K562 (cell line): Measurements from ENCODE around the gene NPHP3. TPM values are rescaled to one million over a fixed set of nuclear protein-coding genes. Genes with fewer than 3 reads are reported as not detected.

Experiments
- ATF3 ChIP-seq, 2 experiments: fragments of 450-650 bp in 1 of 2; sonication (generic) in 1 of 2; formaldehyde crosslinking in 1 of 2; IDR thresholded peaks in 1 of 2; conservative IDR thresholded peaks in 1 of 2; 2 replicates each; pipeline versions ENCODE4 v1.6.1 to v1.8.1; 2016 to 2023; ENCODE audit warnings: mild to moderate bottlenecking in 2 of 2, moderate library complexity in 2 of 2, inconsistent platforms in 1 of 2, missing genetic modification reagents in 1 of 2
- CTCF ChIP-seq, 3 experiments: IDR thresholded peaks in 2 of 3; conservative IDR thresholded peaks in 1 of 3; 2 replicates each; pipeline ENCODE4 v1.5.1; 2011 to 2012; ENCODE audit warnings: low read length in 3 of 3, mild to moderate bottlenecking in 3 of 3, control low read depth in 2 of 3, improper control_type of control experiment in 1 of 3, inconsistent platforms in 1 of 3, low read depth in 1 of 3, mixed read lengths in 1 of 3, moderate library complexity in 1 of 3; ENCODE audit not compliant: insufficient read depth in 2 of 3
- E2F3 ChIP-seq: fragments of 250-450 bp; sonication (Bioruptor Pico); IDR thresholded peaks from 2 replicates; pipeline ENCODE4 v1.4.0; 2020; ENCODE audit warnings: mild to moderate bottlenecking
- ELK1 ChIP-seq: sonication (generic); formaldehyde crosslinking; IDR thresholded peaks from 2 replicates; pipeline ENCODE4 v1.8.1; 2022; ENCODE audit warnings: missing genetic modification reagents
- FOXM1 ChIP-seq, 2 experiments: fragments of 450-650 bp in 1 of 2; sonication (generic) in 1 of 2; formaldehyde crosslinking in 1 of 2; IDR thresholded peaks; 2 replicates each; pipeline versions ENCODE4 v1.6.1 to v1.9.0; 2017 to 2022; ENCODE audit warnings: low read depth in 2 of 2, mild to moderate bottlenecking in 2 of 2, missing genetic modification reagents in 1 of 2, moderate library complexity in 1 of 2
- GATAD2A ChIP-seq: fragments of 450-650 bp; IDR thresholded peaks from 2 replicates; pipeline ENCODE4 v1.6.1; 2017
- GTF2A2 ChIP-seq: IDR thresholded peaks from 2 replicates; pipeline ENCODE4 v1.6.1; 2016; ENCODE audit warnings: mild to moderate bottlenecking, missing genetic modification characterization, missing compliant biosample characterization
- HDGF ChIP-seq: fragments of 450-650 bp; IDR thresholded peaks from 2 replicates; pipeline ENCODE4 v1.6.1; 2016
- JUNB ChIP-seq: fragments of 450-650 bp; formaldehyde crosslinking; conservative IDR thresholded peaks from 2 replicates; pipeline ENCODE4 v1.4.0; 2020; ENCODE audit warnings: mild to moderate bottlenecking
- KDM4B ChIP-seq, 2 experiments: fragments of 450-650 bp in 1 of 2; sonication (generic) in 1 of 2; IDR thresholded peaks; 2 replicates each; pipeline ENCODE4 v1.6.1; 2016 to 2017; ENCODE audit warnings: borderline replicate concordance in 2 of 2, antibody characterized with exemption in 1 of 2, low read depth in 1 of 2, mild to moderate bottlenecking in 1 of 2
- SMARCA4 ChIP-seq: fragments of 450-650 bp; IDR thresholded peaks from 2 replicates; pipeline ENCODE4 v1.6.1; 2016
- TARDBP ChIP-seq: fragments of 450-650 bp; IDR thresholded peaks from 2 replicates; pipeline ENCODE4 v1.6.1; 2016
- WHSC1 ChIP-seq: IDR thresholded peaks from one replicate; pipeline ENCODE4 v1.6.1; 2012; ENCODE audit warnings: low read length, control low read depth, inconsistent platforms
- ZMIZ1 ChIP-seq, 2 experiments: fragments of 150-350 bp in 1 of 2; IDR thresholded peaks; 2 replicates each; pipeline ENCODE4 v1.6.1; 2012 to 2016; ENCODE audit warnings: low read depth in 2 of 2, low read length in 2 of 2, mild to moderate bottlenecking in 1 of 2, moderate library complexity in 1 of 2
- ZNF175 ChIP-seq: fragments of 200-800 bp; sonication (Bioruptor generic); IDR thresholded peaks from 2 replicates; pipeline ENCODE4 v1.6.1; 2016; ENCODE audit warnings: low read depth, mild to moderate bottlenecking, missing genetic modification characterization, missing compliant biosample characterization
- ZNF347 ChIP-seq: fragments of 450-650 bp; formaldehyde crosslinking; IDR thresholded peaks from 2 replicates; pipeline ENCODE4 v1.4.0; 2020; ENCODE audit warnings: low read depth, mild to moderate bottlenecking, moderate library complexity
- ZNF639 ChIP-seq, 2 experiments: fragments of 200-800 bp in 1 of 2; sonication (Bioruptor generic) in 1 of 2; sonication (generic) in 1 of 2; formaldehyde crosslinking in 1 of 2; IDR thresholded peaks in 1 of 2; conservative IDR thresholded peaks in 1 of 2; 2 replicates each; pipeline versions ENCODE4 v1.5.0 to v1.6.1; 2016 to 2020; ENCODE audit warnings: missing compliant biosample characterization in 1 of 2, missing genetic modification characterization in 1 of 2, missing genetic modification reagents in 1 of 2
- polyA plus RNA-seq, 8 experiments: library from polyadenylated mRNA; depleted of rRNA in 4 of 8; stranded (reverse) in 5 of 8; unstranded in 3 of 8; fragments of >200 nt; fragmentation: Nextera tagmentation in 2 of 8; fragmentation: Illumina TruSeq in 1 of 8; extraction: Ambion mirVana in 2 of 8; extraction: Trizol in 1 of 8; gene quantifications; 2 replicates each; pipeline versions ENCODE4 v1.2.1 to v1.2.3, GENCODE V29; 2011 to 2014; ENCODE audit warnings: inconsistent platforms in 1 of 8, missing spikeins in 1 of 8
- total RNA-seq, 7 experiments: library from RNA; depleted of rRNA in 6 of 7; stranded (reverse); fragments of >200 nt in 6 of 7; fragmentation: Illumina TruSeq in 2 of 7; extraction: Trizol in 2 of 7; gene quantifications; 2 replicates each; pipeline versions ENCODE4 v1.2.1 to v1.2.3, GENCODE V29; 2011 to 2021; ENCODE audit warnings: low replicate concordance in 1 of 7

NPHP3 gene
- total and polyA plus RNA-seq, 9 of the 15 experiments (the other 6 are each of a cell fraction or from before 2014, with no cell fraction given), result 0.62 to 13.2 (median 5.8) TPM

GRCh38 chr3:132660052-132660810, 62.0 kb downstream of the NPHP3 start, which contains the start of gene UBA5 (continued):
- TF ChIP-seq ZNF175, result no peak; the same call in 1 of the 2 replicates
- TF ChIP-seq E2F3 (CRISPR knock-in tag), result 0 out of 2 replicates have a peak, but pooled peaks have one; percentile 36
- TF ChIP-seq CTCF (IDR thresholded peaks at IDR 0.05 in 2 of 3, conservative IDR thresholded peaks at IDR 0.05 in 1 of 3; ENCODE audit: insufficient read depth in 2 of 3, low read depth in 1 of 3, low read length in 3 of 3), result no peak
- TF ChIP-seq ZMIZ1 (IDR thresholded peaks at IDR 0.05; ENCODE audit: low read depth in 2 of 2, low read length in 2 of 2), result no peak
- no peak for TF ChIP-seq GATAD2A
- TF ChIP-seq GTF2A2 (tag), result 0 out of 2 replicates have a peak, but pooled peaks have one; percentile 20
- no peak for TF ChIP-seq ZNF347 (CRISPR knock-in tag)
- TF ChIP-seq TARDBP, result no peak
- no peak for TF ChIP-seq ELK1 (CRISPR knock-in tag)
- no peak for TF ChIP-seq JUNB (CRISPR knock-in tag)
- no peak for TF ChIP-seq WHSC1
- TF ChIP-seq SMARCA4, result no peak
- no peak for TF ChIP-seq KDM4B (IDR thresholded peaks at IDR 0.05; ENCODE audit: borderline replicate concordance in 2 of 2, low read depth in 1 of 2)
- TF ChIP-seq HDGF, result no peak
- no peak for TF ChIP-seq ZNF639 (CRISPR knock-in tag; conservative IDR thresholded peaks at IDR 0.05 in 1 of 2, IDR thresholded peaks at IDR 0.05 in 1 of 2)
- no peak for TF ChIP-seq ATF3 (IDR thresholded peaks at IDR 0.05)
- TF ChIP-seq ATF3 (CRISPR knock-in tag; conservative IDR thresholded peaks at IDR 0.05), result no peak
- TF ChIP-seq FOXM1 (IDR thresholded peaks at IDR 0.05; ENCODE audit: low read depth), result 0 out of 2 replicates have a peak, but pooled peaks have one; percentile 16
- TF ChIP-seq FOXM1 (CRISPR knock-in tag; IDR thresholded peaks at IDR 0.05; ENCODE audit: low read depth), result no peak
